ENCODE measurements around the gene OSGIN1.

- no peak for TF ChIP-seq CTCF (IDR thresholded peaks at IDR 0.05)
- TF ChIP-seq POLR2A (IDR thresholded peaks at IDR 0.05), result no peak
These were observed 15.8 kb upstream of the OSGIN1 start for GRCh38 chr16:83937267-83937666.

All from stomach (tissue), 4 donors.